Neural cell (in vitro differentiated cells): Measurements from ENCODE around the gene GPR35. TPM values are rescaled to one million over a fixed set of nuclear protein-coding genes. Genes with fewer than 3 reads are reported as not detected.

Experiments used
- H2AFZ ChIP-seq: fragments of 200-600, 300-800 bp; sonication (generic), shearing (Covaris generic); 2 replicates; pipeline ENCODE4 v1.6.0; 2014; ENCODE audit warnings: low read depth, mild to moderate bottlenecking, antibody characterized with exemption, low read length, moderate library complexity
- H3F3A ChIP-seq: fragments of 200-600 bp; shearing (Covaris generic); 2 replicates; pipeline ENCODE4 v1.6.1; 2016; ENCODE audit warnings: mild to moderate bottlenecking, moderate library complexity, mixed read lengths, antibody characterized with exemption, low read length; ENCODE audit not compliant: insufficient read depth, poor library complexity, severe bottlenecking
- H3K27ac ChIP-seq: fragments of 200-600, 300-800 bp; sonication (generic), shearing (Covaris generic); 2 replicates; pipeline ENCODE4 v1.5.1; 2014; ENCODE audit warnings: mild to moderate bottlenecking, low read length, moderate library complexity
- H3K27me3 ChIP-seq: fragments of 300-800, 200-600 bp; sonication (generic), shearing (Covaris generic); 2 replicates; pipeline ENCODE4 v1.6.0; 2014; ENCODE audit warnings: mild to moderate bottlenecking, low read depth, low read length, moderate library complexity; ENCODE audit not compliant: insufficient read depth
- H3K36me3 ChIP-seq: fragments of 300-800, 200-600 bp; sonication (generic), shearing (Covaris generic); 2 replicates; pipeline ENCODE4 v1.5.1; 2014; ENCODE audit warnings: mild to moderate bottlenecking, antibody characterized with exemption, low read length, moderate library complexity; ENCODE audit not compliant: insufficient read depth
- H3K4me2 ChIP-seq: fragments of 300-800, 200-600 bp; sonication (generic), shearing (Covaris generic); 2 replicates; pipeline ENCODE4 v1.6.0; 2014; ENCODE audit warnings: mild to moderate bottlenecking, low read length
- H3K4me3 ChIP-seq: fragments of 300-800, 200-600 bp; sonication (generic), shearing (Covaris generic); 2 replicates; pipeline ENCODE4 v1.5.1; 2014; ENCODE audit warnings: mild to moderate bottlenecking, low read length, moderate library complexity
- H3K79me2 ChIP-seq: fragments of 200-600 bp; shearing (Covaris generic); replicated peaks from 2 replicates; pipeline ENCODE4 v1.6.0; 2014; ENCODE audit warnings: mild to moderate bottlenecking, low read length, moderate library complexity; ENCODE audit not compliant: insufficient read depth
- H3K9ac ChIP-seq: fragments of 300-800, 200-600 bp; sonication (generic), shearing (Covaris generic); 2 replicates; pipeline ENCODE4 v1.6.1; 2016; ENCODE audit warnings: mild to moderate bottlenecking, low read length, mixed read lengths
- H3K9me2 ChIP-seq: fragments of 200-600 bp; shearing (Covaris generic); 2 replicates; pipeline ENCODE4 v1.6.1; 2016; ENCODE audit warnings: mild to moderate bottlenecking, low read length, mixed read lengths; ENCODE audit not compliant: insufficient read depth
- H3K9me3 ChIP-seq: fragments of 200-600, 300-800 bp; sonication (generic), shearing (Covaris generic); 2 replicates; pipeline ENCODE4 v1.6.1; 2016; ENCODE audit warnings: mild to moderate bottlenecking, mixed run types, low read length, moderate library complexity, mixed read lengths
- H4K20me1 ChIP-seq: fragments of 200-600 bp; shearing (Covaris generic); 2 replicates; pipeline ENCODE4 v1.6.1; 2016; ENCODE audit warnings: mild to moderate bottlenecking, mixed run types; ENCODE audit not compliant: insufficient read depth
- EP300 ChIP-seq: fragments of 450-650 bp; conservative IDR thresholded peaks from 2 replicates; pipeline ENCODE4 v1.6.1; 2014; ENCODE audit warnings: antibody characterized with exemption, mild to moderate bottlenecking, moderate library complexity; ENCODE audit not compliant: poor library complexity, severe bottlenecking
- EZH2 ChIP-seq: fragments of 200-600, 300-800 bp; shearing (Covaris generic), sonication (generic); IDR thresholded peaks from 2 replicates; pipeline ENCODE4 v1.6.1; 2014; ENCODE audit warnings: antibody characterized with exemption, low read length, borderline replicate concordance, mild to moderate bottlenecking; ENCODE audit not compliant: insufficient read depth, poor library complexity, severe bottlenecking
- MXI1 ChIP-seq: fragments of 450-650 bp; conservative IDR thresholded peaks from 2 replicates; pipeline ENCODE4 v1.6.1; 2014; ENCODE audit warnings: antibody characterized with exemption, mild to moderate bottlenecking; ENCODE audit not compliant: poor library complexity, severe bottlenecking
- POLR2AphosphoS5 ChIP-seq: IDR thresholded peaks from 2 replicates; pipeline ENCODE4 v1.6.1; 2012
- RAD21 ChIP-seq: fragments of 450-650 bp; conservative IDR thresholded peaks from 2 replicates; pipeline ENCODE4 v1.6.1; 2014; ENCODE audit warnings: antibody characterized with exemption, mild to moderate bottlenecking, moderate library complexity
- SMC3 ChIP-seq: fragments of 450-650 bp; conservative IDR thresholded peaks from 2 replicates; pipeline ENCODE4 v1.6.1; 2014; ENCODE audit warnings: antibody characterized with exemption, mild to moderate bottlenecking, moderate library complexity; ENCODE audit not compliant: poor library complexity
- TAF1 ChIP-seq: IDR thresholded peaks from 2 replicates; pipeline ENCODE4 v1.6.1; 2012; ENCODE audit warnings: low read depth
- polyA plus RNA-seq: library from polyadenylated mRNA; depleted of rRNA; stranded (reverse); fragments of >200 nt; gene quantifications from 2 replicates; pipeline ENCODE4 v1.2.3, GENCODE V29; 2014
- TF ChIP-seq, protein P1 (sequence below): fragments of 450-650 bp; IDR thresholded peaks from 2 replicates; pipeline ENCODE4 v1.5.1; 2014; ENCODE audit warnings: antibody characterized with exemption, mild to moderate bottlenecking, moderate library complexity; ENCODE audit not compliant: poor library complexity, severe bottlenecking
- TF ChIP-seq, protein P2 (sequence below): IDR thresholded peaks from 2 replicates; pipeline ENCODE4 v1.6.1; 2012; ENCODE audit warnings: borderline replicate concordance

The GPR35 gene
- polyA plus RNA-seq, 1 donor from 2014 or later = 2.8 TPM

DNA sequence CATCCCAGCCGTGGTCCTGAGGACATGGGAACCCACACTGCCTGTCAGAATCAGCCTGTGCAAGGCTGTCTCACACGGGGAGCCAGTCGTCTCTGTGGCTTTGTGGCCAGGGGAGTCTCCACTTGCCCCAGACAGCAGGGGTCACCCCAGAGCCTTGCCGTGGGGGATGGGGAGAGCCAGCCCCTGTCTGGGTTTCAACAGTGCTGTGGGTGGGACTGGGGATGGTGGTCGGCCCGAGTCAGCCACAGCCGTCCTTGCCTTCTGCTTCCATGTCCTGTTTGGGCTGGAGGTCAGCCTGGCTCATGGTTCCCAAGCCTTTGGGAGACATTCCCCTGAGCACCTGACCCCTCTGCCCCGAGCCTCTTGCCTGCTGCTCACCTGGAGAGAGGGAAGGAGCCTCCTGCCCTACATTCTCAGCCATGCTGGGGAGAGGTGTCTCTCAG lies 19.6 kb downstream of the GPR35 start:
- H3K36me3 ChIP-seq = no peaks in the 10 kb centered on the region
- TF ChIP-seq MXI1 (no peak), EZH2 (no peak), TAF1 (no peak), POLR2AphosphoS5 (no peak), EP300 (no peak), SMC3 (no peak), RAD21 (no peak)
- TF ChIP-seq, protein P1, sequence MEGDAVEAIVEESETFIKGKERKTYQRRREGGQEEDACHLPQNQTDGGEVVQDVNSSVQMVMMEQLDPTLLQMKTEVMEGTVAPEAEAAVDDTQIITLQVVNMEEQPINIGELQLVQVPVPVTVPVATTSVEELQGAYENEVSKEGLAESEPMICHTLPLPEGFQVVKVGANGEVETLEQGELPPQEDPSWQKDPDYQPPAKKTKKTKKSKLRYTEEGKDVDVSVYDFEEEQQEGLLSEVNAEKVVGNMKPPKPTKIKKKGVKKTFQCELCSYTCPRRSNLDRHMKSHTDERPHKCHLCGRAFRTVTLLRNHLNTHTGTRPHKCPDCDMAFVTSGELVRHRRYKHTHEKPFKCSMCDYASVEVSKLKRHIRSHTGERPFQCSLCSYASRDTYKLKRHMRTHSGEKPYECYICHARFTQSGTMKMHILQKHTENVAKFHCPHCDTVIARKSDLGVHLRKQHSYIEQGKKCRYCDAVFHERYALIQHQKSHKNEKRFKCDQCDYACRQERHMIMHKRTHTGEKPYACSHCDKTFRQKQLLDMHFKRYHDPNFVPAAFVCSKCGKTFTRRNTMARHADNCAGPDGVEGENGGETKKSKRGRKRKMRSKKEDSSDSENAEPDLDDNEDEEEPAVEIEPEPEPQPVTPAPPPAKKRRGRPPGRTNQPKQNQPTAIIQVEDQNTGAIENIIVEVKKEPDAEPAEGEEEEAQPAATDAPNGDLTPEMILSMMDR = no peak
- TF ChIP-seq, protein P2, sequence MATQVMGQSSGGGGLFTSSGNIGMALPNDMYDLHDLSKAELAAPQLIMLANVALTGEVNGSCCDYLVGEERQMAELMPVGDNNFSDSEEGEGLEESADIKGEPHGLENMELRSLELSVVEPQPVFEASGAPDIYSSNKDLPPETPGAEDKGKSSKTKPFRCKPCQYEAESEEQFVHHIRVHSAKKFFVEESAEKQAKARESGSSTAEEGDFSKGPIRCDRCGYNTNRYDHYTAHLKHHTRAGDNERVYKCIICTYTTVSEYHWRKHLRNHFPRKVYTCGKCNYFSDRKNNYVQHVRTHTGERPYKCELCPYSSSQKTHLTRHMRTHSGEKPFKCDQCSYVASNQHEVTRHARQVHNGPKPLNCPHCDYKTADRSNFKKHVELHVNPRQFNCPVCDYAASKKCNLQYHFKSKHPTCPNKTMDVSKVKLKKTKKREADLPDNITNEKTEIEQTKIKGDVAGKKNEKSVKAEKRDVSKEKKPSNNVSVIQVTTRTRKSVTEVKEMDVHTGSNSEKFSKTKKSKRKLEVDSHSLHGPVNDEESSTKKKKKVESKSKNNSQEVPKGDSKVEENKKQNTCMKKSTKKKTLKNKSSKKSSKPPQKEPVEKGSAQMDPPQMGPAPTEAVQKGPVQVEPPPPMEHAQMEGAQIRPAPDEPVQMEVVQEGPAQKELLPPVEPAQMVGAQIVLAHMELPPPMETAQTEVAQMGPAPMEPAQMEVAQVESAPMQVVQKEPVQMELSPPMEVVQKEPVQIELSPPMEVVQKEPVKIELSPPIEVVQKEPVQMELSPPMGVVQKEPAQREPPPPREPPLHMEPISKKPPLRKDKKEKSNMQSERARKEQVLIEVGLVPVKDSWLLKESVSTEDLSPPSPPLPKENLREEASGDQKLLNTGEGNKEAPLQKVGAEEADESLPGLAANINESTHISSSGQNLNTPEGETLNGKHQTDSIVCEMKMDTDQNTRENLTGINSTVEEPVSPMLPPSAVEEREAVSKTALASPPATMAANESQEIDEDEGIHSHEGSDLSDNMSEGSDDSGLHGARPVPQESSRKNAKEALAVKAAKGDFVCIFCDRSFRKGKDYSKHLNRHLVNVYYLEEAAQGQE = no peak
- no peak overlapping the region for H2AFZ ChIP-seq
- H3K9me2 ChIP-seq = no peaks in the 10 kb centered on the region
- H3F3A ChIP-seq = no peaks in the 10 kb centered on the region
- no peaks in the 10 kb centered on the region for H3K79me2 ChIP-seq
- H3K9ac ChIP-seq = no peak overlapping the region
- no peaks in the 10 kb centered on the region for H4K20me1 ChIP-seq
- H3K4me2 ChIP-seq = no peak overlapping the region
- H3K27me3 ChIP-seq = no peaks in the 10 kb centered on the region
- no peak overlapping the region for H3K4me3 ChIP-seq
- H3K27ac ChIP-seq = no peak overlapping the region
- no peaks in the 10 kb centered on the region for H3K9me3 ChIP-seq

DNA sequence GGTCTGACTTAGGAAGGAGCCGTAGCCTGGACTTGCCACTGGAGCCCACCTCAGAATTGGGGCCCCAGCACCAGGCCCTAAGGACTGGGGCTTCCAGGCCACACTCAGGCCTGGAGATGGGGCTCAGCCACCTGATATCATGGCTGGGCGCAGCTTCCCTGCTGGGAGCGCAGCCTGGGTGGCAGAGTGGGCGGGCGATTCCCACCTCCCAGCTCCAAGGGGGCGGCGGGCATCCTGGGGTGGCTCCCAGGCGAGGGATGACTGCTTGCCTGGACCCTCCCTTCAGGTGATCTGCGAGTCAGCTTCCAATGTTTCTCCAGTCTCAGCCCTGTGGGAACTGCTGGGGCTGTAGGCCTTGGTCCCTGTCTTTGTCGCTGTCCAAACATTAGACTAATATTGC lies 20.1 kb downstream of the GPR35 start:
- H3K4me2 ChIP-seq = no peak overlapping the region
- no peaks in the 10 kb centered on the region for H4K20me1 ChIP-seq
- H3K79me2 ChIP-seq = no peaks in the 10 kb centered on the region
- H3K9ac ChIP-seq = no peak overlapping the region
- no peaks in the 10 kb centered on the region for H3K9me3 ChIP-seq
- no peaks in the 10 kb centered on the region for H3K27me3 ChIP-seq
- TF ChIP-seq, protein P1 = no peak
- TF ChIP-seq MXI1 = no peak
- no peak for TF ChIP-seq EP300
- TF ChIP-seq RAD21 = no peak
- TF ChIP-seq EZH2 = no peak
- no peak for TF ChIP-seq SMC3
- TF ChIP-seq TAF1 = no peak
- TF ChIP-seq, protein P2 = no peak
- H3K9me2 ChIP-seq = no peaks in the 10 kb centered on the region
- H3K27ac ChIP-seq = no peak overlapping the region
- no peak overlapping the region for H3K4me3 ChIP-seq
- no peaks in the 10 kb centered on the region for H3K36me3 ChIP-seq
- no peak overlapping the region for H2AFZ ChIP-seq
- no peaks in the 10 kb centered on the region for H3F3A ChIP-seq
